Effector CD4-positive, alpha-beta T cell (primary cell): ENCODE results near the gene OSBPL2.

Experiments used
- DNase-seq: peaks from one replicate; pipeline ENCODE4 v3.0.0-alpha.2; 2020

The OSBPL2 gene

GRCh38 chr20:62315773-62316172 lies 77.5 kb downstream of the OSBPL2 start:
- no peak for DNase-seq

- DNase-seq = no peak
Observed at GRCh38 chr20:62316331-62317166, 78.2 kb downstream of the OSBPL2 start.

- DNase-seq = no peak
Observed at GRCh38 chr20:62317167-62317655, 78.9 kb downstream of the OSBPL2 start.

GRCh38 chr20:62318400-62319345 lies 80.4 kb downstream of the OSBPL2 start:
- no peak for DNase-seq

- DNase-seq = no peak
Observed at GRCh38 chr20:62319346-62319909, 81.1 kb downstream of the OSBPL2 start.

- no peak for DNase-seq
Observed at GRCh38 chr20:62320581-62321354, 82.4 kb downstream of the OSBPL2 start.

GRCh38 chr20:62321521-62321948 lies 83.2 kb downstream of the OSBPL2 start:
- DNase-seq = no peak

- DNase-seq = no peak
Observed at GRCh38 chr20:62321975-62322374, 83.7 kb downstream of the OSBPL2 start.

GRCh38 chr20:62322492-62323041 lies 84.2 kb downstream of the OSBPL2 start:
- DNase-seq = no peak

- no peak for DNase-seq
Observed at GRCh38 chr20:62323146-62323979, 85.0 kb downstream of the OSBPL2 start.

- no peak for DNase-seq
Observed at GRCh38 chr20:62323980-62324906, 85.9 kb downstream of the OSBPL2 start.

GRCh38 chr20:62325172-62325905 lies 87.0 kb downstream of the OSBPL2 start:
- DNase-seq = no peak

- DNase-seq = no peak
Observed at GRCh38 chr20:62326559-62326958, 88.2 kb downstream of the OSBPL2 start.

GRCh38 chr20:62326959-62327725 lies 88.8 kb downstream of the OSBPL2 start:
- no peak for DNase-seq

GRCh38 chr20:62327726-62328495 lies 89.6 kb downstream of the OSBPL2 start:
- no peak for DNase-seq

GRCh38 chr20:62328684-62329388 lies 90.5 kb downstream of the OSBPL2 start:
- no peak for DNase-seq
